Measurements from ENCODE around the gene GPRASP2.

The GPRASP2 gene

GRCh38 chrX:102745857-102746584, 33.8 kb downstream of the GPRASP2 start:
- DNase-seq = no peak

- DNase-seq = peak; percentile 34
These were observed 53.0 kb downstream of the GPRASP2 start for GRCh38 chrX:102765217-102765616.

DNA sequence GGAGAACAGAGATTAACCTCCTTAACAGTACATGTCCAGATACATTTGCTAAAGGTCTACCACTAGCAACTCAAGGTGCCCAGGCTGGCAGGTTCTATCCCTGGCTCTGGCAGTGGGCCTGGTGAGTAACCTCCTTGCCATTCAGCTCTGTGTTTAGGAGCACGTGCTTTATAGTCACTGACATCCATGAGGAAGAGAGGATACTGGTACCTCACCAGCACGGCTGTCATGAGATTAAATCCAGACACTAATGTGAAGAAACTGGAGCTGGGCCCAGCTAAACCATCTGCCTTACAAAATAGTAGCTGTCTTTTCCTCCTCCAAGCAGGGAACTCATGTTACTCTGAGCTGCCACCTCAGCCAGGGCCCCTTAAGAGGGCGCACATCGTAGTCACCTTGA, 53.6 kb downstream of the GPRASP2 start:
- peak; percentile 60 for DNase-seq

DNA sequence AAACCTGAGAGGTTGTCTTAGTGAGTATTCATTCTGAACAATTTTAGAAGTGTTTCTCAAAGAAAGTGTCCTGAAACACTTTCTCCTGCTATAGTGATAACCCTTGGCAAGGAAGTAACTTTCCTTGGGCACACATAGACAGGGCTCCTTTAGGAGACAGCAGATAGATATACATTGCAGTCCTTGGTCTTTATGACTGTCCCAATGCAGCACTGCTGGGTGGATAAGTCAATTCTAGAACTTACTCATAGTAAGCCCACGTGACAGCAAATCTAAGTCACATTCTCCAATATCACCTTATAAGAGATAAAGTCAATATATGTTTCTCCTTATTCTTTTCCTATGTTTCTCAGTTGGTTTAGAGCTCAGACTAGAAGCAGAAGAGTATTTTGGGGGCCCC, 55.0 kb downstream of the GPRASP2 start:
- no peak for DNase-seq

Data from NCI-H226 (cell line).